Measurements from ENCODE around the gene NEURL1. TPM values are rescaled to one million over a fixed set of nuclear protein-coding genes. Genes with fewer than 3 reads are reported as not detected.

The NEURL1 gene
- total RNA-seq, 4 donors from 2014 or later: 0.39 to 0.60 TPM; not detected in 2

DNA sequence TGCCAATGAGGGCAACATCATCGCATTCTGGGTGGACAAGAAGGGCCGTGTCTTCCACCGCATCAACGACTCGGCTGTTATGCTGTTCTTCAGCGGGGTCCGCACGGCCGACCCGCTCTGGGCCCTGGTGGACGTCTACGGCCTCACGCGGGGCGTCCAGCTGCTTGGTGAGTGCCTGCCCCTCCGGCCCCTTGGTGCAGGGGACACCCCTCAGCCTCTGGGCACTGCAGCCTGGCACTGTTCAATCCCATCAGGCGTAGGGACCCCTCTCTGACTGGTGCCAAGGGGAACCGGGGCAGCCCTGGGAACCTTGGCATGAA, 78.1 kb downstream of the NEURL1 start:
- DNase-seq (ENCODE audit: low spot score in 2 of 2): no peak
- no peak overlapping the region for H3K4me3 ChIP-seq
- H3K4me1 ChIP-seq: no peaks in the 10 kb centered on the region
- H3K9me3 ChIP-seq: no peaks in the 10 kb centered on the region
- no peaks in the 10 kb centered on the region for H3K36me3 ChIP-seq
- no peak for TF ChIP-seq EP300 (IDR thresholded peaks at IDR 0.05)
- no peak for TF ChIP-seq POLR2A (IDR thresholded peaks at IDR 0.05)
- TF ChIP-seq, protein P1, sequence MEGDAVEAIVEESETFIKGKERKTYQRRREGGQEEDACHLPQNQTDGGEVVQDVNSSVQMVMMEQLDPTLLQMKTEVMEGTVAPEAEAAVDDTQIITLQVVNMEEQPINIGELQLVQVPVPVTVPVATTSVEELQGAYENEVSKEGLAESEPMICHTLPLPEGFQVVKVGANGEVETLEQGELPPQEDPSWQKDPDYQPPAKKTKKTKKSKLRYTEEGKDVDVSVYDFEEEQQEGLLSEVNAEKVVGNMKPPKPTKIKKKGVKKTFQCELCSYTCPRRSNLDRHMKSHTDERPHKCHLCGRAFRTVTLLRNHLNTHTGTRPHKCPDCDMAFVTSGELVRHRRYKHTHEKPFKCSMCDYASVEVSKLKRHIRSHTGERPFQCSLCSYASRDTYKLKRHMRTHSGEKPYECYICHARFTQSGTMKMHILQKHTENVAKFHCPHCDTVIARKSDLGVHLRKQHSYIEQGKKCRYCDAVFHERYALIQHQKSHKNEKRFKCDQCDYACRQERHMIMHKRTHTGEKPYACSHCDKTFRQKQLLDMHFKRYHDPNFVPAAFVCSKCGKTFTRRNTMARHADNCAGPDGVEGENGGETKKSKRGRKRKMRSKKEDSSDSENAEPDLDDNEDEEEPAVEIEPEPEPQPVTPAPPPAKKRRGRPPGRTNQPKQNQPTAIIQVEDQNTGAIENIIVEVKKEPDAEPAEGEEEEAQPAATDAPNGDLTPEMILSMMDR (IDR thresholded peaks at IDR 0.05): no peak
- H3K27ac ChIP-seq: no peak overlapping the region
- WGBS, 2 donors: 80 to 93% methylated on average over 1 to 18 of the region's 18 CpGs
- no peaks in the 10 kb centered on the region for H3K27me3 ChIP-seq

DNA sequence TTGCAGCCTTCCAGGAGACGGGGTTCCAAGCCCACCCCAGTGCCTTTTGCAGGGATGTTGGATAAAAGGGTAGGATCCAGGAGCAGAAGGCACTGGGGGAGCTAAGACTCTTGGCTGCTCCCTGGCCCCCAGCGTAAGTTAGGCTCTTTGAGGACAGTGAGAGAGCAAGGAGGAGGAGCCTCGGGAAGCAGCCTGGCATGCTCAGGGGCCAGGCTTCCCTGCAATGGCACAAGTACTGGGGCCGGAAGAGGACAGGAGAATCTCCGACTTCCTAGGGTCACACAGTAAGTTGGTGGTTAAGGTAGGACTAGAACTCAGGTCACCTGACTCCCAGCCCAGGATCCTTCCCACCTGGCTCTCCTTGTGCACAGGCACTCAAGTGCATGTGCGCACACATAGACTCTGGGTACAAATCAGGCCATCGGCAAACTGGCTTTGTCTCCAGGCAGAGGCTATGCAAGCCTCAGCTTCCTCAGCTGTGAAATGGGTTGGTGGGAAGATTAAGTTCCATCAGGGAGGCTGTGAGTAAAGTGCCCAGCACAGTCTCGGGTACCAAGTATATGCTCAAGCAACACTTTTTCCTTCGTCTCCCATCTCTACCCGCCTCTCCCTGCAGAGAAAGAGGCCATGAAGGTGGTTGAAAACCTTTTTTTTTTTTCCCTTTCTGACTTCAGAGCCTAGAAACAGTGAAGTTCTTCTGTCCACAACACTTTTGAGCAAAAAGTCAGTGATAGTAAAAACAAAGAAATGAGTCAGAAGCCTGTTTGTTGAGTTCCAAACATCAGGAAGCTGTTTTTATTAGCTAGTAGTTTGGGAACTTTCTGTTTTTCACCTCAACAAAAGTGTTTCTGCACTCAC, 79.1 kb downstream of the NEURL1 start:
- no peaks in the 10 kb centered on the region for H3K36me3 ChIP-seq
- 89 to 95% methylated on average over 9 to 10 of the region's 10 CpGs for WGBS, 2 donors
- H3K4me1 ChIP-seq: no peaks in the 10 kb centered on the region
- H3K27ac ChIP-seq: no peak overlapping the region
- no peak overlapping the region for H3K4me3 ChIP-seq
- DNase-seq (ENCODE audit: low spot score in 2 of 2): no peak
- H3K27me3 ChIP-seq: no peaks in the 10 kb centered on the region
- no peak for TF ChIP-seq EP300 (IDR thresholded peaks at IDR 0.05)
- TF ChIP-seq POLR2A (IDR thresholded peaks at IDR 0.05): no peak
- TF ChIP-seq, protein P1 (IDR thresholded peaks at IDR 0.05): no peak
- H3K9me3 ChIP-seq: no peaks in the 10 kb centered on the region

GRCh38 chr10:103573205-103573487, 79.6 kb downstream of the NEURL1 start:
- no peak for DNase-seq (ENCODE audit: low spot score in 2 of 2)
- 70 to 79% methylated on average over 7 of the region's 7 CpGs for WGBS, 2 donors
- H3K27ac ChIP-seq: no peak overlapping the region

GRCh38 chr10:103574097-103575061, 80.9 kb downstream of the NEURL1 start:
- H3K4me1 ChIP-seq: no peaks in the 10 kb centered on the region
- WGBS, 2 donors: 82% methylated on average over 16 of the region's 16 CpGs
- no peaks in the 10 kb centered on the region for H3K27me3 ChIP-seq
- no peak overlapping the region for H3K4me3 ChIP-seq
- no peak overlapping the region for H3K27ac ChIP-seq
- TF ChIP-seq POLR2A (IDR thresholded peaks at IDR 0.05) (no peak), EP300 (IDR thresholded peaks at IDR 0.05) (no peak)
- TF ChIP-seq, protein P1 (IDR thresholded peaks at IDR 0.05): no peak
- no peaks in the 10 kb centered on the region for H3K36me3 ChIP-seq
- H3K9me3 ChIP-seq: no peaks in the 10 kb centered on the region
- no peak for DNase-seq (ENCODE audit: low spot score in 2 of 2)

More at GRCh38 chr10:103573205-103573487, 79.6 kb downstream of the NEURL1 start:
- Histone ChIP-seq H3K9me3 (no peaks in the 10 kb centered on the region), H3K36me3 (no peaks in the 10 kb centered on the region), H3K4me3 (no peak overlapping the region), H3K27me3 (no peaks in the 10 kb centered on the region), H3K4me1 (no peaks in the 10 kb centered on the region)
- TF ChIP-seq, protein P1 (IDR thresholded peaks at IDR 0.05): no peak
- TF ChIP-seq POLR2A (IDR thresholded peaks at IDR 0.05) (no peak), EP300 (IDR thresholded peaks at IDR 0.05) (no peak)

Data from tibial nerve (tissue), 4 donors.